GM19395 (cell line): ENCODE results near the gene TMEM86A.

Source experiments
- ATAC-seq: cut with Tn5 transposase; IDR thresholded peaks from one replicate; pipeline ENCODE4 v1.9.1; 2021; ENCODE audit warnings: mild to moderate bottlenecking, moderate library complexity; ENCODE audit not compliant: unreplicated experiment

Gene TMEM86A

DNA sequence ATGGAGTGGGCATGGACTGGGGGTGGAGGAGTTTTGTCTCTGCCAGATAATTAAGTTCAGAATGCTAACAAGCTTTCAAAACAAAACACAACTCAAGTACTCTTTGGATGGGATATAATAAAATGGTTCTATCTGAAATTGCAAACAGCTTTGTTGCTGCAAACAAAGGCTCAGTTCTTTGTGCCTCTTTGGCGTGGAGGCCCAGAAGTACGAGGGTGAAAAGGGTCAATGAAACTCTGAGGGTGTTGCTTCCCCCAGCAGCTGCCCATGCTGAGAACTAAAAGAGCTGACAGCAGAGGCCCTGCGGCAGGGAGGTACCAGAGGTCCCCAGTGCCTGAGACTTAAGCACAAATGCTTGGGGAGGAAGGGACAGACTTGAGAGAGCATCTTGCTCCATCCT is 53.9 kb downstream of the TMEM86A start:
- ATAC-seq: no peak

- no peak for ATAC-seq
Observed at GRCh38 chr11:18754308-18754707, 55.7 kb downstream of the TMEM86A start.
